Measurements from ENCODE around the gene ZNF664.

GRCh38 chr12:124024263-124024678 lies 51.3 kb downstream of the ZNF664 start:
- TF ChIP-seq NR2C2 (CRISPR knock-in tag; IDR thresholded peaks at IDR 0.05) (no peak), NR2C2 (tag; IDR thresholded peaks at IDR 0.05) (no peak), ZHX1 (conservative IDR thresholded peaks at IDR 0.05; ENCODE audit: low read length) (no peak), IRF2 (CRISPR knock-in tag; IDR thresholded peaks at IDR 0.05) (no peak), RAD21 (CRISPR knock-in tag; conservative IDR thresholded peaks at IDR 0.05 in 1 of 2, IDR thresholded peaks at IDR 0.05 in 1 of 2) (no peak; a peak in 1 of 4 replicates), ZNF253 (CRISPR knock-in tag; conservative IDR thresholded peaks at IDR 0.05) (no peak), ATF1 (CRISPR knock-in tag; IDR thresholded peaks at IDR 0.05) (no peak), ATF1 (tag; IDR thresholded peaks at IDR 0.05) (no peak), XRCC5 (IDR thresholded peaks at IDR 0.05; ENCODE audit: low read depth, low read length) (no peak), BACH1 (tag; IDR thresholded peaks at IDR 0.05) (no peak), ZFP1 (CRISPR knock-in tag; IDR thresholded peaks at IDR 0.05) (no peak), KDM4B (IDR thresholded peaks at IDR 0.05; ENCODE audit: borderline replicate concordance in 2 of 2, low read depth in 1 of 2) (no peak), ZNF263 (CRISPR knock-in tag; IDR thresholded peaks at IDR 0.05; ENCODE audit: borderline replicate concordance) (no peak), ATF2 (CRISPR knock-in tag; IDR thresholded peaks at IDR 0.05) (no peak), SIRT6 (IDR thresholded peaks at IDR 0.05; ENCODE audit: low read depth, low read length) (no peak)
